ENCODE results near the gene NADK2.

NADK2 gene

DNA sequence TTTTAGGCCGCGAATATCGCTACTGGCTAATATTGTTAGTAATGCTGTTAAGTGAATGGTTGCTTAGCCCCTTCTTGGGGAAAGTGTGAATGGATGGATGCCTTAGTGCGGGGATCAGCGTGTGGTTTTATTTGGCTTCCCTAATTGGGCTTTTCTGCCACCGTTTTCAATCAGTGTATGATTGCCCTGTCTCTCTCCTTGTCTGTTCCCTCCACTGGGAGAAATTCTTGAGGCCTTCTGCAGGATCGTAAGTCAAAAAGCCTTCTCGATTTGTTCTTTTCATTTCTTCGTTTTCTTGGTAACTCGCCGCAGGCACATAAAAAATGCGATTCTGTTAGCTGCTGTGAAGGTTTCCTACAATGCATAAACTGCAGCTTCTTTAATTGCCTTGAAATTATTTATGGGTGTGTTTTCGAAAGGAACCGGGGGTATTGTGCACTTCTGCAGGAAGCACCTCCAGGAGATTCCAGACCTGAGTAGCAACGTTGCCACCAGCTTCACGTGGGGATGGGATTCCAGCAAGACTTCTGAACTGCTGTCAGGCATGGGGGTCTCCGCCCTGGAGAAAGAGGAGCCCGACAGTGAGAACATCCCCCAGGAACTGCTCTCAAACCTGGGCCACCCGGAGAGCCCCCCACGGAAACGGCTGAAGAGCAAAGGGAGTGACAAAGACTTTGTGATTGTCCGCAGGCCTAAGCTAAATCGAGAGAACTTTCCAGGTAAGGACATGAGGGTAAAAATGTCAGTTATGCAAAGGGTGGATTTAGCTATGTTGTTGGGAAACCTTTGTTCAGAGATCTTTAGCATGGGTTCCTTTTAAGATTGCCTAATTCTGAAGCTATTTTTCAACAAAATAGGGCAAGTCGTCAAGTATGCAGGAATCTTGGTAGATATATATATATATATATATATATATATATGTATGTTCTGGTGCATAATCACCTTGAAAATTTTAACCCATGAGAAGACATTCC lies 89.1 kb downstream of the NADK2 start:
- H3K4me3 ChIP-seq (ENCODE audit: low read length): peak overlapping the region; percentile 92
- H3F3A ChIP-seq (ENCODE audit: insufficient read depth, low read length): peaks cover 5% of the 10 kb centered on the region; the same call in 1 of the 2 replicates
- H3K9ac ChIP-seq (ENCODE audit: low read length): peak overlapping the region; percentile 78
- H3K9me3 ChIP-seq (replicated peaks; ENCODE audit: insufficient read depth, low read length): no peaks in the 10 kb centered on the region
- H4K20me1 ChIP-seq (ENCODE audit: insufficient read depth, low read length): no peaks in the 10 kb centered on the region
- peaks cover 95% of the 10 kb centered on the region for H3K79me2 ChIP-seq (ENCODE audit: low read length)
- H3K27ac ChIP-seq (ENCODE audit: low read length): peak overlapping the region; percentile 17; the same call in 1 of the 2 replicates
- H3K4me2 ChIP-seq (ENCODE audit: low read depth, low read length): peak overlapping the region; percentile 88
- peak overlapping the region; percentile 89 for H2AFZ ChIP-seq (ENCODE audit: low read length)
- H3K4me1 ChIP-seq (ENCODE audit: low read length): peaks cover 11% of the 10 kb centered on the region
- TF ChIP-seq, protein P1, sequence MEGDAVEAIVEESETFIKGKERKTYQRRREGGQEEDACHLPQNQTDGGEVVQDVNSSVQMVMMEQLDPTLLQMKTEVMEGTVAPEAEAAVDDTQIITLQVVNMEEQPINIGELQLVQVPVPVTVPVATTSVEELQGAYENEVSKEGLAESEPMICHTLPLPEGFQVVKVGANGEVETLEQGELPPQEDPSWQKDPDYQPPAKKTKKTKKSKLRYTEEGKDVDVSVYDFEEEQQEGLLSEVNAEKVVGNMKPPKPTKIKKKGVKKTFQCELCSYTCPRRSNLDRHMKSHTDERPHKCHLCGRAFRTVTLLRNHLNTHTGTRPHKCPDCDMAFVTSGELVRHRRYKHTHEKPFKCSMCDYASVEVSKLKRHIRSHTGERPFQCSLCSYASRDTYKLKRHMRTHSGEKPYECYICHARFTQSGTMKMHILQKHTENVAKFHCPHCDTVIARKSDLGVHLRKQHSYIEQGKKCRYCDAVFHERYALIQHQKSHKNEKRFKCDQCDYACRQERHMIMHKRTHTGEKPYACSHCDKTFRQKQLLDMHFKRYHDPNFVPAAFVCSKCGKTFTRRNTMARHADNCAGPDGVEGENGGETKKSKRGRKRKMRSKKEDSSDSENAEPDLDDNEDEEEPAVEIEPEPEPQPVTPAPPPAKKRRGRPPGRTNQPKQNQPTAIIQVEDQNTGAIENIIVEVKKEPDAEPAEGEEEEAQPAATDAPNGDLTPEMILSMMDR (IDR thresholded peaks at IDR 0.05; ENCODE audit: low read length): no peak
- H3K27me3 ChIP-seq (replicated peaks; ENCODE audit: insufficient read depth, low read length): no peaks in the 10 kb centered on the region
- H3K9me2 ChIP-seq (replicated peaks; ENCODE audit: insufficient read depth, low read length): no peaks in the 10 kb centered on the region
- no peaks in the 10 kb centered on the region for H3K36me3 ChIP-seq (replicated peaks; ENCODE audit: insufficient read depth, low read length)
- DNase-seq: peak; percentile 21

DNA sequence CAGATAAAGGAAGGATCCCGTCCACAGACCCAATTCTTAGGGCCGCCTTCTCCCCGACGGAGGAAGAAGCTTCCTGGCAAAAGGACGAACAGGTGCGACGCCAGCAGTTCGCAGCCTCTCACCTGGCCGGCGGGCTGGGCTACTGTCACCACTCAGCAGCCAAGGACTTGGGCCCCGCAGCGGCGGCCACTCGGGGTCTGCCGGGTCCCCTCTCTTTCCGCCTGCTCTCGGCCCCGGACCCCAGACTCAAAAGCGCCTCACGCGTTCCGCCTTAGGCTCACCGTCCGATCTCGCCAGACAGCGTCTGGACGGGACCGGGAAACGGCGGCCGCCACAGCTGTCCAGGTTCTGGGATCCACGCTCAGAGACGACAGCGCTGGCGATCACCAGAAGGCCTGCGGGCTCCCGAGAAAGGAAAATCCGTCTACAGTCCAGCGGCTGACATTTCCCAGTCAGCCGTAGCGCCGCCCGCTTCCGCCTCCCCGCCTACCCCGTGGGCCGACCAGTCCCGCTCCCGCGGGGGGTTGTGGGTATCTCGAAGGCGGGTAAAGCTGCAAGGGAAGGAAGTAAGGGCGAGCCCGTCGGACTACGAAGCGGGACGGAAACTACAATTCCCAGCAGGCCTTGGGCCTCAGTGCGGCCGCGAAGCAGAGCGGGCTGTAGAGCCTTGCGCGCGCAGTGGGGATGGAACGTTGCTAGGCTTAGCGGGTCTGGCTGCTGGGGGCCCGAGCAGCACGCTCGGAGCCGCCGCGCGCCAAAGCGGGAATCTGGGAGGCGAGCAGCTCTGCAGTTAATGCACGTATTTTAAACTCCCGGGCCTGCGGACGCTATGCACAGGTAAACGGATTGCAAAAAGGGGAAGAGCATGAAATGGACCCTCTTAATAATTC lies 90.0 kb downstream of the NADK2 start, which contains the start of the genes LMBRD2 and SKP2:
TSS of gene LMBRD2 (minus strand) at position 454 of the 890 bp plus-strand sequence. CDS start 8,538 bp downstream, outside the sequence.
TSS of gene SKP2 (plus strand) at position 678 of the 890 bp plus-strand sequence. CDS start at position 830, 152 bp downstream.
- H3K4me3 ChIP-seq (ENCODE audit: low read length): peak within 1 kb of the TSS; percentile 92
- H3K9ac ChIP-seq (ENCODE audit: low read length): peak within 1 kb of the TSS; percentile 89
- peaks cover 93% of the 10 kb centered on the region for H3K79me2 ChIP-seq (ENCODE audit: low read length)
- TF ChIP-seq, protein P1 (IDR thresholded peaks at IDR 0.05; ENCODE audit: low read length): no peak
- H3K9me3 ChIP-seq (replicated peaks; ENCODE audit: insufficient read depth, low read length): no peaks in the 10 kb centered on the region
- no peaks in the 10 kb centered on the region for H3K9me2 ChIP-seq (replicated peaks; ENCODE audit: insufficient read depth, low read length)
- peaks cover 5% of the 10 kb centered on the region; the same call in 1 of the 2 replicates for H3F3A ChIP-seq (ENCODE audit: insufficient read depth, low read length)
- H3K4me1 ChIP-seq (ENCODE audit: low read length): peaks cover 11% of the 10 kb centered on the region
- no peaks in the 10 kb centered on the region for H4K20me1 ChIP-seq (ENCODE audit: insufficient read depth, low read length)
- peak within 1 kb of the TSS; percentile 94 for H3K4me2 ChIP-seq (ENCODE audit: low read depth, low read length)
- DNase-seq: peak; percentile 98
- no peaks in the 10 kb centered on the region for H3K36me3 ChIP-seq (replicated peaks; ENCODE audit: insufficient read depth, low read length)
- peak within 1 kb of the TSS; percentile 89 for H2AFZ ChIP-seq (ENCODE audit: low read length)
- no peaks in the 10 kb centered on the region for H3K27me3 ChIP-seq (replicated peaks; ENCODE audit: insufficient read depth, low read length)
- H3K27ac ChIP-seq (ENCODE audit: low read length): peak within 1 kb of the TSS; percentile 63; the same call in 1 of the 2 replicates

DNA sequence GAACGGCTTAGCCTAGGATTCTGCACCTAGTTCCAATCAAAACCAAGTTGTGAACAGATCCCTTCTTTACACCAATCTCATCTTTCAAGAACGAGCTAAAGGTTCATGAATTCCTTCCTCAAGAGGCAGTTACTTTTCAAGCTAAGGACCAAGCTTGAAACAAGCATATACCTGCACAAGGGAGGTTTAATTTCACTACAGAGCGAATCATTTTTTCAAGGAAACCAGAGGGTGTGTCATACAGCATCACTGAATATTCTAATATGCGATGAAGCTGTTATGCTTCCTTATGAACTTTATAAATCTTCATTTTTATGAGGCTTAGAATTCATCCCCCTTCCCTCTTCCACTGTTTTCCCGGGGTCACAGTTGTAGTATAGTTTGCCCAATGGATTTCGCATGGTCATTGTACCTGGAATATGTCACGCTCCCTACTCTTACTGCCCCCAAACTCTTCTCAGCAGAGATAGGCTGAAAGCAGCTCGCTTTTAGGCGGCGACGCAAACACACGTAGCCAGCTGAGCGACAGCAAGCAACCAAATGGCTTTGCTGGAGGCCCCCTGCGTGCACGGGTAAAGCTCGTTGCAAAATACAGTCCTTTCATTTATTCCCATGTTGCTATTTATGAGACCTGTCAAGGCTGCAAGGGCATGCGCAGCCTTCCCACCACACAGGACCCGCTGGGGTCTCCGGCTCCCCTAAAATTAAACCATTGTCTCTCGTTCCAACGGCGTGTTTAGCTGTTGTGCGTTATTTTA lies 90.9 kb downstream of the NADK2 start:
- Histone ChIP-seq H2AFZ (ENCODE audit: low read length) (peak overlapping the region; percentile 88), H3K4me2 (ENCODE audit: low read depth, low read length) (peak overlapping the region; percentile 94), H4K20me1 (ENCODE audit: insufficient read depth, low read length) (no peaks in the 10 kb centered on the region), H3K9ac (ENCODE audit: low read length) (peak overlapping the region; percentile 89), H3F3A (ENCODE audit: insufficient read depth, low read length) (peaks cover 5% of the 10 kb centered on the region; the same call in 1 of the 2 replicates), H3K79me2 (ENCODE audit: low read length) (peaks cover 93% of the 10 kb centered on the region), H3K27me3 (replicated peaks; ENCODE audit: insufficient read depth, low read length) (no peaks in the 10 kb centered on the region), H3K36me3 (replicated peaks; ENCODE audit: insufficient read depth, low read length) (no peaks in the 10 kb centered on the region), H3K27ac (ENCODE audit: low read length) (peak overlapping the region; percentile 63; the same call in 1 of the 2 replicates), H3K4me3 (ENCODE audit: low read length) (peak overlapping the region; percentile 92), H3K9me3 (replicated peaks; ENCODE audit: insufficient read depth, low read length) (no peaks in the 10 kb centered on the region), H3K9me2 (replicated peaks; ENCODE audit: insufficient read depth, low read length) (no peaks in the 10 kb centered on the region), H3K4me1 (ENCODE audit: low read length) (peaks cover 11% of the 10 kb centered on the region)
- no peak for TF ChIP-seq EZH2 (optimal IDR thresholded peaks at IDR 0.05; ENCODE audit: low read depth, low read length)
- TF ChIP-seq, protein P1 (IDR thresholded peaks at IDR 0.05; ENCODE audit: low read length): no peak
- no peak for TF ChIP-seq EZH2phosphoT487 (IDR thresholded peaks at IDR 0.05; ENCODE audit: low read length)
- DNase-seq: peak; percentile 62

Data from MM.1S (cell line).